ENCODE data around the gene ENTPD2.
A peak's percentile ranks its signal among the peaks of the same experiment; 100 is the strongest.

The ENTPD2 gene

GRCh38 chr9:137034709-137035506 lies 19.0 kb downstream of the ENTPD2 start:
- Histone ChIP-seq H3K9me3 (ENCODE audit: control insufficient read depth, insufficient read depth, low read depth, low read length) (no peaks in the 10 kb centered on the region), H3K27ac (ENCODE audit: extremely low read depth, low read depth, low read length) (no peak overlapping the region), H3K36me3 (ENCODE audit: control insufficient read depth in 2 of 2, insufficient read depth in 1 of 2, low read length in 2 of 2) (peaks cover 0 to 20% of the 10 kb centered on the region in 2 experiments; a peak in 1 of 3 replicates), H3K4me1 (ENCODE audit: control insufficient read depth, insufficient read depth, low read length) (no peaks in the 10 kb centered on the region), H3K4me3 (ENCODE audit: low read depth, low read length) (no peak overlapping the region)
- POLR2A ChIA-PET = interaction anchor here (0.6 to 2.0 kb wide), 26 partner anchors 9 to 307 kb away, joined by 3 to 16 read pairs (median 4); partner anchors contain the start of genes CLIC3, NPDC1, PAXX and RNF208
- CTCF ChIA-PET = interaction anchor here (0.5 to 5.3 kb wide), 65 partner anchors 9 to 517 kb away, joined by 3 to 119 read pairs (median 4); partner anchors contain the start of genes AJM1, C8G, CLIC3 and FBXW5
- TF ChIP-seq REST (tag by site-specific recombination; IDR thresholded peaks at IDR 0.05) = no peak
- TF ChIP-seq ZNF449 (tag by site-specific recombination; IDR thresholded peaks at IDR 0.05) = 0 out of 2 replicates have a peak, but pooled peaks have one; percentile 24
- peak; percentile 61 for TF ChIP-seq ZNF654 (tag by site-specific recombination; IDR thresholded peaks at IDR 0.05; ENCODE audit: low read depth)
- TF ChIP-seq ZFP3 (tag by site-specific recombination; IDR thresholded peaks at IDR 0.05; ENCODE audit: low read depth) = no peak
- TF ChIP-seq ZNF600 (tag by site-specific recombination; IDR thresholded peaks at IDR 0.05) = peak; percentile 96
- peak; percentile 91 for TF ChIP-seq ZFP69B (tag by site-specific recombination; IDR thresholded peaks at IDR 0.05)
- peak; percentile 60 for TF ChIP-seq ZBTB17 (tag by site-specific recombination; IDR thresholded peaks at IDR 0.05)
- TF ChIP-seq, protein P1, sequence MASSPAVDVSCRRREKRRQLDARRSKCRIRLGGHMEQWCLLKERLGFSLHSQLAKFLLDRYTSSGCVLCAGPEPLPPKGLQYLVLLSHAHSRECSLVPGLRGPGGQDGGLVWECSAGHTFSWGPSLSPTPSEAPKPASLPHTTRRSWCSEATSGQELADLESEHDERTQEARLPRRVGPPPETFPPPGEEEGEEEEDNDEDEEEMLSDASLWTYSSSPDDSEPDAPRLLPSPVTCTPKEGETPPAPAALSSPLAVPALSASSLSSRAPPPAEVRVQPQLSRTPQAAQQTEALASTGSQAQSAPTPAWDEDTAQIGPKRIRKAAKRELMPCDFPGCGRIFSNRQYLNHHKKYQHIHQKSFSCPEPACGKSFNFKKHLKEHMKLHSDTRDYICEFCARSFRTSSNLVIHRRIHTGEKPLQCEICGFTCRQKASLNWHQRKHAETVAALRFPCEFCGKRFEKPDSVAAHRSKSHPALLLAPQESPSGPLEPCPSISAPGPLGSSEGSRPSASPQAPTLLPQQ (tag by site-specific recombination; IDR thresholded peaks at IDR 0.05) = peak; percentile 94
- TF ChIP-seq, protein P2, sequence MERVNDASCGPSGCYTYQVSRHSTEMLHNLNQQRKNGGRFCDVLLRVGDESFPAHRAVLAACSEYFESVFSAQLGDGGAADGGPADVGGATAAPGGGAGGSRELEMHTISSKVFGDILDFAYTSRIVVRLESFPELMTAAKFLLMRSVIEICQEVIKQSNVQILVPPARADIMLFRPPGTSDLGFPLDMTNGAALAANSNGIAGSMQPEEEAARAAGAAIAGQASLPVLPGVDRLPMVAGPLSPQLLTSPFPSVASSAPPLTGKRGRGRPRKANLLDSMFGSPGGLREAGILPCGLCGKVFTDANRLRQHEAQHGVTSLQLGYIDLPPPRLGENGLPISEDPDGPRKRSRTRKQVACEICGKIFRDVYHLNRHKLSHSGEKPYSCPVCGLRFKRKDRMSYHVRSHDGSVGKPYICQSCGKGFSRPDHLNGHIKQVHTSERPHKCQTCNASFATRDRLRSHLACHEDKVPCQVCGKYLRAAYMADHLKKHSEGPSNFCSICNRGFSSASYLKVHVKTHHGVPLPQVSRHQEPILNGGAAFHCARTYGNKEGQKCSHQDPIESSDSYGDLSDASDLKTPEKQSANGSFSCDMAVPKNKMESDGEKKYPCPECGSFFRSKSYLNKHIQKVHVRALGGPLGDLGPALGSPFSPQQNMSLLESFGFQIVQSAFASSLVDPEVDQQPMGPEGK (tag by site-specific recombination; IDR thresholded peaks at IDR 0.05) = peak; percentile 64
- no peak for TF ChIP-seq ZNF791 (tag by site-specific recombination; IDR thresholded peaks at IDR 0.05)
- no peak for TF ChIP-seq ZSCAN23 (tag by site-specific recombination; IDR thresholded peaks at IDR 0.05)
- TF ChIP-seq GLIS2 (tag by site-specific recombination; IDR thresholded peaks at IDR 0.05) = peak; percentile 38
- TF ChIP-seq ZNF391 (tag by site-specific recombination; IDR thresholded peaks at IDR 0.05; ENCODE audit: borderline replicate concordance, low read depth) = peak; percentile 26; the same call in 1 of the 2 replicates
- TF ChIP-seq WT1 (tag by site-specific recombination; IDR thresholded peaks at IDR 0.05) = 0 out of 2 replicates have a peak, but pooled peaks have one; percentile 9
- TF ChIP-seq, protein P3, sequence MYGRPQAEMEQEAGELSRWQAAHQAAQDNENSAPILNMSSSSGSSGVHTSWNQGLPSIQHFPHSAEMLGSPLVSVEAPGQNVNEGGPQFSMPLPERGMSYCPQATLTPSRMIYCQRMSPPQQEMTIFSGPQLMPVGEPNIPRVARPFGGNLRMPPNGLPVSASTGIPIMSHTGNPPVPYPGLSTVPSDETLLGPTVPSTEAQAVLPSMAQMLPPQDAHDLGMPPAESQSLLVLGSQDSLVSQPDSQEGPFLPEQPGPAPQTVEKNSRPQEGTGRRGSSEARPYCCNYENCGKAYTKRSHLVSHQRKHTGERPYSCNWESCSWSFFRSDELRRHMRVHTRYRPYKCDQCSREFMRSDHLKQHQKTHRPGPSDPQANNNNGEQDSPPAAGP (tag by site-specific recombination; IDR thresholded peaks at IDR 0.05) = 0 out of 2 replicates have a peak, but pooled peaks have one; percentile 33
- peak; percentile 82 for TF ChIP-seq KLF8 (tag by site-specific recombination; IDR thresholded peaks at IDR 0.05)
- 0 out of 2 replicates have a peak, but pooled peaks have one; percentile 5 for TF ChIP-seq ZFHX2 (tag by site-specific recombination; conservative IDR thresholded peaks at IDR 0.05)
- peak; percentile 71 for TF ChIP-seq ZEB2 (tag by site-specific recombination; IDR thresholded peaks at IDR 0.05)
- peak; percentile 49; the same call in 1 of the 2 replicates for TF ChIP-seq ZXDB (tag by site-specific recombination; IDR thresholded peaks at IDR 0.05)
- TF ChIP-seq GLIS1 (tag by site-specific recombination; IDR thresholded peaks at IDR 0.05) = peak; percentile 68
- peak; percentile 76 for TF ChIP-seq ZIC2 (tag by site-specific recombination; IDR thresholded peaks at IDR 0.05)
- no peak for TF ChIP-seq ZNF580 (tag by site-specific recombination; IDR thresholded peaks at IDR 0.05)
- TF ChIP-seq CTCF (tag by site-specific recombination; IDR thresholded peaks at IDR 0.05) = peak; percentile 93
